ENCODE measurements around the gene SERPINA4.
A peak's percentile ranks its signal among the peaks of the same experiment; 100 is the strongest.

The SERPINA4 gene

DNA sequence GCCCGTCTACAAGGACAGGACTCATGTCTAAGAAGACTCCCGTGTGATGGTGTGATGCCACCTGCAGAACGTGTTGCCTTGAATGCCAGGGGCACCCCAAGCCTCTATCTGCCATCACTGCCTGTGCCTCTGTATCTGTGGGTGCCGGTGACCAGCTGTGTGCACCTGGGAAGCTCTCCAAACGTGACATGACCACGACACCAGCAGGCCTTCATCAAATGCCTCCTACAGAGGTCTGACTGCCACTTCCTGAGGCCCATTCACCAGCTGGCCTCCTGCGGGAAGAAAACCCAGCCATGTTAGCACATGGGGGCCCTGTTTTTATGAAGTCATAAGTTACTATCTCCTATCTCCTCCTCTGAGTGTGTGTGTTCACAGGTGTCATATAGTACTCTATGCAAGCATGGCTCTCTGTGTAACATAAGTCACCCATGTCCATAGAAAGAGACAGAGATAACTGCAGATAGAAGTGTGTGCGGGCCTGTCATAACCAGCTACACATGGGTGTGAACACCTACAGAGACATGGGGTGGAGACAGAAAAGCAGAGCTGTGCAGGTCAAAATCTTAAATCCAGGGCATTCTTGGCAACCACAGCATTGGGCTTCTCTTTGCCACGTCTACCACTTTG is 18.3 kb upstream of the SERPINA4 start:
- DNase-seq (ENCODE audit: low spot score) = no peak

GRCh38 chr14:94543449-94544124 is 17.7 kb upstream of the SERPINA4 start:
- DNase-seq (ENCODE audit: low spot score) = no peak

DNA sequence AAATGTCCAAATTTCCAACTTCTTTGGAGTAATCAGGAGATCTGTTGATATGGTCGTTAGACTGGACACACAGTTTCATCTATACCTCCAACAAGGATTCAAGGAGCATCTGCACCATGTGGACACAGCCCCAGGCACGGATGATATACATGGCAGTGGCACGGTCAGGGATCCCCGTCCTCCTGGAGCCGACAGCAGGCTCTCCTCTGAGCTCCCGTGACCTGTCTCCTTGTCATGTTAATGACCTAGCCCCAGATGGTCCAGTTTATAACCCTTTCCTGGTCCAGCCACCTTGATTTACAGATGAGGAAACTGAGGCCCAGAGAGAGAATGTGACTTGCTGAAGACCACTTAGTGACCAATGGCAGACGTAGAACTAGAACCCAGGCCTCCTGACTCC is 16.5 kb upstream of the SERPINA4 start:
- DNase-seq (ENCODE audit: low spot score) = no peak

DNA sequence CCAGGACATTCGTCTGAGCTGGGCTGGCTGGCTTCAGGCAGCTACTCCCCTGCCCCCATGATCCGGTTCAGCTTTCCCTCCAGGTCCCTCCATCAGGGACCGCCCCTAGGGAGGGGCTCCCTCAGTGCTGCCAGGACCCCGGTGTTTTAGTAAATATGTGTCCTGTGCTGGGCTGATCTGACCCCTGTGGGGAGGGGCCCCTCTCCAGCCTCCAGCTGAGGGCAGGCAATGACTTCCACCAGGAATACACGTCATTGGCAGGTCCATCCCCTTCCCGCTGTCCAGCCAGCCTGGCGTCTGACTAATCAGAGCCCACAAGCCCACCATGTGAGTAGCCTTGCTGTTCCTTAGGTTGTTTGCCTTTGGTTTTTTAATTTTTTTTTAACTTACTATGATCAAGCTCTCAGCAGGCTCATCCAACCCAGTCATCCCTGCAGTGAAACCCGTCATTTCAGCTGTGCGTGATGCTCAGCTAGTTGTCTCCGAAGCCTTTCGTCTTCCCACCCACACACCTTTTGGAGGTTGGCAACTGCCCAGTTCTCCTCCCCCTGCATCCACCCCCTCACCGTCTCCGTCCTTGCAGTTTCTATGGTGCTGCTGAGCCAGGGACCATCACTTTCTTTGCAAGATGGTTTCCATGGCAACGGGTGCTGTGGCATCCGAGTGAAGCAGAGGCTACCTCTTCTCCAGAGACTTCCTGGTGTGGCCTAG is 16.0 kb upstream of the SERPINA4 start:
- DNase-seq (ENCODE audit: low spot score) = no peak

DNA sequence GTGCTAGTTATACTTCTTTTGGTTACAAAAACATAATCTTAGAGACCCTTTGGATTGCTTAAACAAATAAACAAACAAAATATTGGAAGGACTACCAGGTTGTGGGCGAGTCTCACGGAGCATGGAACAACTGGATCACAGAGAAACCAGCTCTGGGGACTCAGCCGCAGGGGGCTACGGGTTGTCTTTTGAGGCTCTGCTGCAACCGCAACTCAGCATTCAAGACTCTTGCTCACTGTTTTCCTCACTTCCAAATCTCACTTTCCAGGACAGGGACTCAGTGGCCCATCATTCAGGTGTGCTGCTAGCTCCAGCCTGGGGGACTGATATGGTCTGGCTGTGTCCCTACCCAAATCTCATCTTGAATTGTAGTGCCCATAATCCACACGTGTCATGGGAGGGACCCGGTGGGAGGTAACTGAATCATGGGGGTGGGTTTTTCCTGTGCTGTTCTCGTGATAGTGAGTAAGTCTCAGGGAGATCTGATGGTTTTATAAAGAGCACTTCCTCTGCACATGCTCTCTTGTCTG is 14.0 kb upstream of the SERPINA4 start:
- no peak for DNase-seq (ENCODE audit: low spot score)

GRCh38 chr14:94547726-94548125 is 13.5 kb upstream of the SERPINA4 start:
- DNase-seq (ENCODE audit: low spot score) = no peak

DNA sequence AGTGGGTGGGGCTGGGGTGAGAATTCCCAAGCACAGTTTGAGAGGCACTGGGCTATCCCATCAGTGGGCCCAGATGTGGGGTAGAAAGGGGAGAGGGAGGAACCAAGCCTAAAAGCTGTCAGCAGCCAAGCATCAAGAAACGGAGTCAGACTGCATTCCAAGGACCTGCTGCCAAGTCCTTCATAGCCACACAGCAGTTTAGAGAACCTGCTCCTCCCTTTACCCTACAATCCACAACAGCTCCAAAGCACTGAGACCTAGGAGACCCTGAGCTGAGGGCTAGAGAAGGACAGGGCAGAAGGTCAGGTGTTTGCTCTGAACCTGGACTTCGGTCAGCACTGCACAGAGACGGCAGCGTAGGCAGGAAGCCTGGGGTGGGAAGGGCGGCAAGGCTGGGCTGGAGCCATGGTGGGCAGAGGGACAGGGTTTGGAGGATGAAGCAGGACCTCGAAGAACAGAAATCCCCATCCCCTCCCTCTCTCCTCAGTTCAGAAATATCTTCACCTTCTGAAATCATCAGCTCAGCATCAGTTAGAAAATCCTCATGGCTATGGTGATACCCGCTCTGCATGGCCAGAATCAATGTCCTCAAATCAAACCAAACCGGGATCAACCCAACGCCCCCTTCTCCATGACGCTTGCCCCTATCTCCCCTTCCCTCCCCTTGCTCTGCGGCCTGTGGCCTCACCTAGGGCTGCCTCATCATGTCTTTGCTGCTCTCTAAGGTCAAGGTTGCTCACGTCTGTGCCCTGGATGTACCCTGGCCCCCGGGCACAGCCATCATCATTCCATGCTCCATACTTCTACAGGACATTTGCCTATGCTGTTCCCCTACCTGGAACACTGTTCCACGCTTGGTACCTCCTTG is 12.9 kb upstream of the SERPINA4 start:
- DNase-seq (ENCODE audit: low spot score) = no peak

DNA sequence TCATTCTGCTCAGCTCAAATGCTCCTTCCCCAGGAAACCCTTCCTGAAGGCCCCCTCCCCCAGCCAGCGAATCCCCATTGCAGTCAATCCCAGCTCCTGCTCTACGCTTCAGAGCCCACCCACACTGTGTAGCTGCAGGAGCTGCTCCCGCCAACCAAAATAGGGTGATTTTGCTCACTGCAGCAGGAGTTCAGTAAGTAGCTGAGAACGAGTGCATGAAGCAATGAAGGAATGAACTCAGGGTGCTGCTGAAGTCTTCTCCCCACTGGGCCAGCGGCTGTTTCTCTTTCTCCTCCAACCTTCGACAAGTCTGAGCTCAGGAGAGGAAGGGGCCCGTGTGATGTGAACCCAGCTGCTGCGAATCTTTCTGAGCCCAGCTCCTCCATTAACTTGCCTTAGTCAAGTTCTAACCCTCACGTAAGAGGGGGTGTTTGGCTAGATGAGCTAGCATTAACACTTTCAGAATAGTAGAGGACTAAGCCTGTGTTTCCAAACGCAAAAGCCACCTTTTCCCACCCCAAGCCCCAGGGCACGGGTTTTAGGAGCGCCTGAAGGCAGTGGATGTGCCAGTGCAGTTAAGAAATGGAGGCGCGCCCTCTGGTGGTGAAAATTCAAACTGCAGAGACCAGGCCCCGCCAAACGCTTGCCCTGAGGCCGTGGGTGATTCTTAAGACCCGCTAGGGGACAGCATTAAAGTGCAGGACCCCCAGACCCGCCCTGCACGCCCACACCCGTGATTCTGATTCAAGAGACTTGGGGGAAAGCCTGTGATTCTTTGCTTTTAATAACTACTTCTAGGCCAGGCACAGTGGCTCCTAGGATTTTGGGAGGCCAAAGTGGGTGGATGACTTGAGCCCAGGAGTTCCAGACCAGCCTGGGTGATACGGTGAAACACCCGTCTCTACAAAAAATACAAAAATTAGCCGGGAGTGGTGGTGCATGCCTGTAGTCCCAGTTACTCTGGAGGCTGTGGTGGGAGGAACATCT is 11.9 kb upstream of the SERPINA4 start:
- peak; percentile 38 for DNase-seq (ENCODE audit: low spot score)

- no peak for DNase-seq (ENCODE audit: low spot score)
These were observed 11.2 kb upstream of the SERPINA4 start for GRCh38 chr14:94550041-94550440.

GRCh38 chr14:94555991-94556390 is 5.3 kb upstream of the SERPINA4 start:
- DNase-seq (ENCODE audit: low spot score) = no peak

DNA sequence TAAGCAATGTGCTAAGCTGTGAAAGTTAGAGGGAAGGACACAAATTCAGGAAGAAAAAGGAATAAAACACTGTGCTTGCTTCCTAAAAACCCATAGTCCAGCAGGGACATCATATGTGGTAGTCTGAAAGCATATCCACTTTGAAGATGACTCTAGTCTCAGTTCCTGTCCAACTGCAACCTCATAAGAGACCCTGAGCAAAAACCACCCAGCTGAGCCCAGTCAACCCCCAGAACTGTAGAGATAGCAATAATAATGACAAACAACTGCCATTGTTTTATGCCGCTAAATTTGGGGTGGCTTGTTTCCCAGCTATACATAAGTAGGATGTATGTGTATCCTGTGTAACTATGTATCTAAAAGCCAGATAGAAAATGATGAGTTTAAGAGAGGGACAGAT is 3.9 kb upstream of the SERPINA4 start:
- no peak for DNase-seq (ENCODE audit: low spot score)

DNA sequence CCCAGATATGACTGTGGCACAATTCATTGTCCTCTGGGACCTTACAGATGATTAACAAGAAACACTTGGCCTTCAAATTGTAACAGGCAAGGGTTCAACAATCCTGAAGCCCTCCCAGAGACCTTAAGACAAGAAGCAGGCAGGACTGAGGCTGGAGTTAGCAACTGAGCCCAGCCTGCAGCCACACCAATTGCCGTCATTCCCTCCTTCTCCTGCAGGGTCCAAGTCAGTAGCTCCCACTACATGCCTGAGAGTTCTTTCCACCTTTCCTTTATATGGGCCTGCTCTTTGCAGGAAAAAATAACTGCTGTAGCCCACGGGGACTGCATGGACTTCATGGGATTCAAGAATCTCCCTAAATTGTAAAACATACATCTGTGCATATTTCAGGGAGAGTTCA is 2.4 kb upstream of the SERPINA4 start:
- DNase-seq (ENCODE audit: low spot score) = no peak

GRCh38 chr14:94559638-94560290 is 1.5 kb upstream of the SERPINA4 start:
- no peak for DNase-seq (ENCODE audit: low spot score)

- DNase-seq (ENCODE audit: low spot score) = no peak
These were observed 964 bp upstream of the SERPINA4 start for GRCh38 chr14:94560291-94560665.

- DNase-seq (ENCODE audit: low spot score) = no peak
These were observed 391 bp downstream of the SERPINA4 start for GRCh38 chr14:94561656-94562010.

DNA sequence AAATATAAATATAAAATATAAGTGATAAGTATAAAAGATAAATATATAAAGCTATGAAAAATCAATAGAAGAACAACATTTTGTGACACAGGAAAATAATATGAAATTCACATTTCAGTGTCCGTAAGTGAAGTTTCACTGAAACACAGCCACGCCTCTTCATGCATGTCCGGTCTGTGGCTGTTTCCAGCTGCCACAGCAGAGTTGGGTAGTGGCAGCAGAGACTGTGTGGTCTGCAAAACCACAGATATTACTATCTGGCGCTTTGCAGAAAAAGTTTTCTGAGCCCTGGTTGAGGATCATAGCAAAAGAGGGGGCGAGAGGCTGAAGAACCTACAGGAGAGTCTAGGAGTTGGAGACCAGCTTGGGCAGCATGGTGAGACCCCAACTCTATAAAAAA is 780 bp downstream of the SERPINA4 start:
- no peak for DNase-seq (ENCODE audit: low spot score)

- no peak for DNase-seq (ENCODE audit: low spot score)
These were observed 2.0 kb downstream of the SERPINA4 start for GRCh38 chr14:94562941-94563883.

- no peak for DNase-seq (ENCODE audit: low spot score)
These were observed 3.1 kb downstream of the SERPINA4 start for GRCh38 chr14:94564381-94564780.

DNA sequence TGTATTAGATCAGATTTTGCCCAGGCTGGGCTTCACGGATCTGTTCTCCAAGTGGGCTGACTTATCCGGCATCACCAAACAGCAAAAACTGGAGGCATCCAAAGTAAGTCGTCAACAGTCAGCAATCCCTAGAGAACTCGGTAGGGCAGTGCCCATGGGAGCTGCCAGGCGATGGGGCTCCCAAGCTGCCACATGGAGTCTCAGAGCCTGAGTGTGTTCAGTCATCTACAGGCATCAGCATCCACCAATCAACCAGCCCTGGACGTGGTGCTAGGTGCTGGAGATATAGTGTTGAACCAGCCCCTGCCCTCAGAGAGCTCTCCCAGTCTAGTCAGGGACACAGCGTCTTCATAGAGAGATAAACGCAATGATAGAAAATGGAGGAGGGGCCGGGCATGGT is 6.9 kb downstream of the SERPINA4 start:
- no peak for DNase-seq (ENCODE audit: low spot score)

Data from RKO (cell line).